Smooth muscle cell of the pulmonary artery (primary cell): Measurements from ENCODE around the gene RNF126. TPM values are rescaled to one million over a fixed set of nuclear protein-coding genes. Genes with fewer than 3 reads are reported as not detected.

Source experiments
- total RNA-seq: library from RNA; depleted of rRNA; stranded (reverse); fragments of >200 nt; gene quantifications from 2 replicates; pipeline ENCODE4 v1.2.3, GENCODE V29; 2014

Gene RNF126
- total RNA-seq: 22.2 and 22.9 TPM in 2 replicates

DNA sequence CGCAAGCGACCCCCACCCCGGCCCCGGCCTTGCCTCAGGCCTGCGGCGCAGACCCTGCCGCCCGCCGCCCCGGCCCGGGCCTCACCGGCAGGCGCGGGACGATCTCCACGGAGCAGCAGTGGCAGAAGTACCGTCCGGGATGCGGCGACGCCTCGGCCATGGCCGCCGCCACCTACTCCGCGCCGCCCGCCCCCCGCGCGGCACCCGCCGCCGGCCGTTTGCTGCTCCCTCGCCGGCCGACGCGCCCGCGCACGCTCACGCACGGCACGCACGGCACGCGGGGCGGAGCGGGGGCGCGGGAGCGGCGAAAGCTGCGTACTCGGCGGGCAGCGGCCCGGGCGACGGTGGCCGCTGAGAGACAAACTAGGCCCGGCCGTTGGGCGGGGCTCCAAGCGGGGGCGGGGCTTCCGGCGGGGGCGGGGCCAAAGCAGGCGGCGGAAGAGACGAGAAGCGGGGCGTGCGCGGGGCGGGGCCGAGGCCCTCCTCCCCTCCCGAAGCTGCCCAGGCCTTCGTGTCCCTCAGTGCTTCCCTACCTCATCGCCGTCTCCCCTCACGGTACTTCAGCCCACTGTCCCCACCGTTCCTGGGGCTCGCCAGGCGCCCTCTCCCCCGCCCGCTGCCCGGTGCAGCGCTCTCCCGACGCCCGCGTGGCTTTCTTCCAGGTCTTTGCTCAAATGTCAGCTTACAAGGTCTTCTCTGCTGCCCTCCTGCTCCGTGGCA is at the start of gene RNF126:
RNF126 (minus strand) TSS at position 253 of the 720 bp plus-strand sequence; CDS start at position 160, 93 bp downstream.

DNA sequence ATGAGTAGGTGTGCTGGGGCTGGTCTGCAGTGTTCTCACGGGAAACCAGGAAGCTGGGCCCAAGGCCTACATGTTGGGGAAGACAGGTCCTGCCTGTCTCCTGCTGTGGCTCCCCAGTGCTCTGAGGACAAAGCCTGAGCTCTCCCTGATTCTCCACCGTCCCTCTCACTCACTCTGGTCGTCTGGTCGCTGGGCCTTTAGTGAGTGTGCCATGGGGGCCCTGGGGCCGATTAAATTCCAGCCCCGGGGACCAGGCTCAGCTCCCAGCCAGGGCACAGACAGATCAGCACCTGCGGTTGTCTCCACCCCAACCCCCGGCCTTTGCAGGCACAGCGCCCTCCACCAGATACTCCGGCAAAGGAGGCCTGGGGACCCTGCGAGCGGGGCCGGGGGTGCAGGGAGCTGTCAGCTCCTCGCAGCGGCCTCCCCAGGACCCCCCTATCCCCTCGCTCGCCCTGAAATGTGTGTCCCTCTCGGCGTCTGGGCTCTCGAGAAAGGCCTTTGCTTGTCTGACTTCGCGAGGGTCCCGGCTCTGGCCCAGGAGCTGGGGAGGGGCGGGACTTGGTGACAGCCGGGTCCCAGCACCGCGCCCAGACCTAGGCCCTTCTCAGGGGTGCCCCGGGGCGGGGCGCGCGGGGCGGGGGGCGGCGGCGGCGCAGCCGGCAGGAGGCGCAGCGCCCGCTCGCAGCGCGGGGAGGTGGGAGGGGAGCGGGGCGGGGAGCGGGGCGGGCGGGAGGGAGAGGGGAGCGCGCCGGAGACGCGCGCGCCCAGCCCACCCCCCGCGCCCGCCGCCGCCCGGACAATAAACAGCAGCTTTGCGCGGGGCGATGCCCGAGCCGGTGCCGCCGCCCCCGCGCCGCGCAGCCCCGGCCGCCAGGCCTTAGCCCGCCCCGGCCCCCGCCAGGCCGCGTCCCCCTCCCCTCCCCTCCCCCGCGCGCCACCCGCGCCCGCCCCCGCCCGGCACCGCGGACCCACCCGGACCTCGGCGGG is 45.4 kb upstream of the RNF126 start, which contains the start of gene PALM:
PALM (plus strand) TSS at position 782 of the 990 bp plus-strand sequence. CDS start 212 bp downstream, outside the sequence.

GRCh38 chr19:695352-695949 is 32.4 kb upstream of the RNF126 start, which contains the start of gene PRSS57:
PRSS57 (minus strand) TSS chr19:695452; CDS start chr19:695430, 22 bp downstream.

GRCh38 chr19:676339-677105 is 13.5 kb upstream of the RNF126 start, which contains the start of gene FSTL3:
FSTL3 (plus strand) TSS chr19:676392; CDS start chr19:676424, 32 bp downstream.

GRCh38 chr19:639253-640160 is 23.5 kb downstream of the RNF126 start, which contains the start of gene FGF22:
FGF22 (plus strand) TSS chr19:639879; CDS start chr19:639926, 47 bp downstream.

GRCh38 chr19:633068-633785 is 29.8 kb downstream of the RNF126 start, which contains the start of gene POLRMT:
POLRMT (minus strand) TSS chr19:633537; CDS start chr19:633512, 25 bp downstream.

Other genes starting within 250 kb of the RNF126 start
- 0.33 and 2.4 TPM in 2 replicates for gene SHC2, start 202.2 kb downstream of the RNF126 start, total RNA-seq
- gene MADCAM1, start 166.7 kb downstream of the RNF126 start, total RNA-seq: 0.13 and 0.20 TPM in 2 replicates
- 18.9 and 22.3 TPM in 2 replicates for gene TPGS1, start 155.7 kb downstream of the RNF126 start, total RNA-seq
- gene CDC34, start 131.5 kb downstream of the RNF126 start, total RNA-seq: 51.9 and 64.0 TPM in 2 replicates
- 0.17 TPM in 1 of 2 replicates, not detected in the other for gene GZMM, start 119.2 kb downstream of the RNF126 start, total RNA-seq
- 556 and 625 TPM in 2 replicates for gene BSG, start 90.6 kb downstream of the RNF126 start, total RNA-seq
- gene HCN2, start 73.3 kb downstream of the RNF126 start, total RNA-seq: 2.4 and 4.6 TPM in 2 replicates
- gene POLRMT, start 29.7 kb downstream of the RNF126 start, total RNA-seq: 25.8 and 43.3 TPM in 2 replicates
- not detected in 2 replicates for gene FGF22, start 23.3 kb downstream of the RNF126 start, total RNA-seq
- gene FSTL3, start 13.2 kb upstream of the RNF126 start, total RNA-seq: 55.3 and 185 TPM in 2 replicates
- gene PRSS57, start 32.2 kb upstream of the RNF126 start, total RNA-seq: not detected in 2 replicates
- 5.2 and 18.2 TPM in 2 replicates for gene PALM, start 45.7 kb upstream of the RNF126 start, total RNA-seq
- gene MISP, start 87.9 kb upstream of the RNF126 start, total RNA-seq: 0.10 and 0.13 TPM in 2 replicates
- 135 and 172 TPM in 2 replicates for gene PTBP1, start 134.2 kb upstream of the RNF126 start, total RNA-seq
- gene PLPPR3, start 158.7 kb upstream of the RNF126 start, total RNA-seq: 0.30 TPM in 1 of 2 replicates, not detected in the other
- 0.07 TPM in 1 of 2 replicates, not detected in the other for gene AZU1, start 164.6 kb upstream of the RNF126 start, total RNA-seq
- gene PRTN3, start 177.8 kb upstream of the RNF126 start, total RNA-seq: 0.07 TPM in 1 of 2 replicates, not detected in the other
- gene ELANE, start 189.1 kb upstream of the RNF126 start, total RNA-seq: 0.13 TPM in 1 of 2 replicates, not detected in the other
- 1.1 and 9.3 TPM in 2 replicates for gene CFD, start 196.4 kb upstream of the RNF126 start, total RNA-seq
- gene MED16, start 230.0 kb upstream of the RNF126 start, total RNA-seq: 41.2 and 43.0 TPM in 2 replicates
- gene RNU6-9, start 230.3 kb upstream of the RNF126 start, total RNA-seq: not detected in 2 replicates